Measurements from ENCODE around the gene ENPP1.

Gene ENPP1

GRCh38 chr6:131819572-131820124, 11.8 kb downstream of the ENPP1 start:
- in situ Hi-C loops (cut with MboI; ENCODE audit: low sequenced_read_pairs, unreplicated experiment), result no loop called here
- DNase-seq (ENCODE audit: low spot score), result peak; percentile 12
- TF ChIP-seq CTCF (IDR thresholded peaks at IDR 0.05; ENCODE audit: borderline replicate concordance, control extremely low read depth, extremely low read depth, insufficient read depth, missing control alignments), result no peak

DNA sequence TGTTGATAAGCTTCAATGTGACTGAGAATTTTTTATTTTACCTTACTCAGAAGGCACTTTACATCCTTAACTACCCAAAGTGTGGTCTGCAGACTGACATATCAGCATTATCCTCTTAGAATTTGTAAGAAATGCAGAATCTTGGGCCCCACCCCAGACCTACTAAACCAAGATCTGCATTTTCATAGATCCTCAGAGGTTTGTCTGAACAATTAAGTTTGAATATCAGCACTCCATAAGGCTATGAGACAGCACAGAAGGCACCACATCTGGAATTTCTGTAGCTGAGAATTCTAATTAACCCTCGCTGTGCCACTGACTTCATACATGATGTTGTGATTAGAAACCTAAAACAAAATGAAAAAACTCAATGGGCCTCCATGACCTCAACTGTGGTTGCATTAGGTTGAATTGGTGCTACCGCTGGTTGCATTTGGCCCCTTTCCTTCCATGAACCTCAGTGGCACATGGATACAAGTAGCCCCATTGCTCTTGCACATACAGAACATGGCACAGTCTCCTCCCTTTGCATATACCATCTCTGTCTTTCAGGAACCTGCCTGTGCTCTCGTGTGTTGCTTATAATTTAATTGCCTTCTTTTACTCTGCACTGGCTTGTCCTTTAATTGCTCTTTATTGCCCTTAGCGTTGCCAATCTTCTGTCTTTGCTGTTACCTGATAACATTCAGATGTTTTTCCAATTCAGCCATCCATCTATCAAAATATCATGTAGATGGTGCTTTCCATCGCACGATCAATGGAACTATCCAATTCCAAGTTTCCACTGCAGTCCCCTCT, 13.4 kb downstream of the ENPP1 start:
- no peak for DNase-seq (ENCODE audit: low spot score)
- no peak for TF ChIP-seq CTCF (IDR thresholded peaks at IDR 0.05; ENCODE audit: borderline replicate concordance, control extremely low read depth, extremely low read depth, insufficient read depth, missing control alignments)
- in situ Hi-C loops (cut with MboI; ENCODE audit: low sequenced_read_pairs, unreplicated experiment), result no loop called here

- no peak for TF ChIP-seq CTCF (IDR thresholded peaks at IDR 0.05; ENCODE audit: borderline replicate concordance, control extremely low read depth, extremely low read depth, insufficient read depth, missing control alignments)
- in situ Hi-C loops (cut with MboI; ENCODE audit: low sequenced_read_pairs, unreplicated experiment), result no loop called here
- DNase-seq (ENCODE audit: low spot score), result no peak
These were observed 14.3 kb downstream of the ENPP1 start for GRCh38 chr6:131822119-131822518.

GRCh38 chr6:131823276-131823902, 15.6 kb downstream of the ENPP1 start:
- DNase-seq (ENCODE audit: low spot score), result no peak
- in situ Hi-C loops (cut with MboI; ENCODE audit: low sequenced_read_pairs, unreplicated experiment), result no loop called here
- no peak for TF ChIP-seq CTCF (IDR thresholded peaks at IDR 0.05; ENCODE audit: borderline replicate concordance, control extremely low read depth, extremely low read depth, insufficient read depth, missing control alignments)

- in situ Hi-C loops (cut with MboI; ENCODE audit: low sequenced_read_pairs, unreplicated experiment), result no loop called here
- no peak for TF ChIP-seq CTCF (IDR thresholded peaks at IDR 0.05; ENCODE audit: borderline replicate concordance, control extremely low read depth, extremely low read depth, insufficient read depth, missing control alignments)
- no peak for DNase-seq (ENCODE audit: low spot score)
These were observed 18.1 kb downstream of the ENPP1 start for GRCh38 chr6:131825946-131826345.

DNA sequence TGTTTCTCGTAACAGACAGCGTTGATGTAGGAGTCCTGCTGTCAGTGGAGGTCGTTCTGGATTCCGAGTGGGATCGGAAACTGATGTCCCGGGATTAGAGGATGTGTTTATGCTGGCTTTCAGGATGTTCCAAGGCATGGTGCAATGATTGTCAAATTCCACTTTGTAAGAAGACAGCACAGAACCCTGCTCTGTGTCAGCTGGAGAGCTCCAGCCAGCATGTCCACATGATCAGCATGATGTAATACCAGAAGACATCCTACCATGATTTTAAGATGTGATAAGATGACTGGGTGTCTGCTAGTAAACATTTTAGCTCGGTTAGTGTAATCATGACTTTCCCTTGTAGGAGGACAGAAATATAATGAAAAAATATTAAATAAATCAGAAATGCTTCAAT, 20.3 kb downstream of the ENPP1 start:
- in situ Hi-C loops (cut with MboI; ENCODE audit: low sequenced_read_pairs, unreplicated experiment), result no loop called here
- no peak for DNase-seq (ENCODE audit: low spot score)
- no peak for TF ChIP-seq CTCF (IDR thresholded peaks at IDR 0.05; ENCODE audit: borderline replicate concordance, control extremely low read depth, extremely low read depth, insufficient read depth, missing control alignments)

All from GM13976 (cell line).